Stimulated activated naive CD4-positive, alpha-beta T cell (primary cell): ENCODE measurements around the gene TMEM187.

Experiments used
- DNase-seq, 6 experiments: peaks; one replicate each; lab custom pipeline; 2025; lab: John Stamatoyannopoulos, UW

The TMEM187 gene

DNA sequence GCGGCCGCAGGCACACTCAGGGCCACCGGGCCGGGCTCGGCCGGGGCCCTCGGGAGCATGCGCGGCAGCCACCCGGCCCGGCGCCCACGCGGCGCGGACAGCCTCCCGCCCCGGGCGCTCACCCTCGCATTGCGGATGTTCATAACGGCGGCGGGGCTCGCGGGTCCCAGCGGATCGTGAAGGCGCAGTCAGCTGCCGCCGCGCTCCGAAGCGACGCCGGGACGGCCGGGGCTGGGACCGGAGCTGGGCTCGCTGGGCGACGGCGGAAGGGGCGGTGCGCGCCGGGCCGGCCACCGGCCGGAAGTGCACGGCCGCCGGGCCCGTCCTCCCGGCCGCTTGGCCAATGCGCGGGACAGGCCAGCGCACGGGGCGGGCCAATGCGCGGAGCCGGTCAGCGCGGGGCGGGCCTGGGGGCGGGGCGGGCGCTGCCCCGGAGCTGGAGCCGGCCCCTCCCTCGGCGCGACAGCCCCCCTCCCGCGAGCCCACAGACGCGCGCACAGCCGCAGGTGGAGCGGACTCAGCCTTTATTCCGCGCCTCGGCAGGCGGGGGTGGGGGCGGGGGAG, 37.7 kb upstream of the TMEM187 start, which contains the start of gene NAA10:
Gene NAA10 (minus strand): TSS at position 276 of the 564 bp plus-strand sequence. CDS start 133 bp downstream, at position 143.
- DNase-seq: peak in 5 of 6 experiments; percentile 12 to 44 (median 34)

GRCh38 chrX:153935326-153935851, 37.2 kb upstream of the TMEM187 start:
- DNase-seq: peak in 2 of 6 experiments; percentile 27 to 39

- no peak for DNase-seq
Observed at GRCh38 chrX:153937056-153937455, 35.5 kb upstream of the TMEM187 start.

DNA sequence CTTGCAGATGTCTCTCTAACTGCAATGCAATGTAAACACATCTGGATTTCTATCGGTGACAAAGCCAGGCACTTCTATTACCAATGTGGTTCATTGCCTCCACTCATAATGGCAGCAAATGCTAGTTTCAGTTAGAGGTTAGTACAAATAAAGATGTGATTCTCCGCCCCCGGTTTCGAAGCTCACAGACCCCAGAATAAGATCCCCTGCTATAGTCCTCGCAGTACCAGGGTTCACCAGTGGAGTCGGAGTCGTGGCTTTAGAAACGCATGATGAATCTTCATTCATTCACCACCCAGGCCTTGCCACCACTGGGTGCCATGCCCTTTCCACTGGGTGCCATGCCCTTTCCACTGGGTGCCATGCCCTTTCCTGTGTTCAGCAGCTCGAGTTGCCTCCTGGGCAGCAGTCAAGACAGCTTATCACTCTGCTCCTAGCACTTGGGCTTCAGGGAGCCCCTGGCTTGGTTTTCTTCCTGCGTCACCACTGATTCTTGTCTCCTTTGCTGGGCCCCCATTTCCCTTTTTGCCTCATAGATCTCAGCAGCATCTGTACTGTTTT, 34.2 kb upstream of the TMEM187 start:
- DNase-seq: no peak

DNA sequence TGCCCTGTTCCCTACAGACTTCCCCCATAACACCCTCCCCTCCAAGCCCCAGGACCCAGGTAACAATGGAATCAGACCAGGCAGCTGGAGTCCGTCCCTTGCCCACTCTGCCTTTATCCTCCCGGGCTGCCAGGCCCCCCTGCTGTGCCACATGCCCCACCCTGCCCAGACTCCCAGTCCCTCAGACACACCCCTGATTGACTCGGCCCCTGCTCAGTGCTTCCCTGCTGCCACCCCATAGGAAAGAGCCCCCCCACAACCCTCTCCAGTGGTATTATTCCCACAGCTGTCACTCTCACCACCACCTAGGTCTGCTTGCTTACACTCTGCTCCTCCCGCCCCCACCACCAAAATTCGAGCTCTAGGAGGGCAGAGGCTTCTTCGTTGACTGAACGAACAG, 33.0 kb upstream of the TMEM187 start:
- no peak for DNase-seq

GRCh38 chrX:153941336-153942252, 31.0 kb upstream of the TMEM187 start:
- DNase-seq: no peak

- DNase-seq: peak in 5 of 6 experiments; percentile 8 to 39 (median 17)
Observed at GRCh38 chrX:153944140-153944799, 28.3 kb upstream of the TMEM187 start, which contains the start of gene RENBP. Gene RENBP, minus strand, starts transcription at chrX:153944643. Its CDS starts 33 bp downstream, at chrX:153944610.

- no peak for DNase-seq
Observed at GRCh38 chrX:153944800-153945150, 27.8 kb upstream of the TMEM187 start.

GRCh38 chrX:153945956-153946943, 26.3 kb upstream of the TMEM187 start:
- DNase-seq: no peak

DNA sequence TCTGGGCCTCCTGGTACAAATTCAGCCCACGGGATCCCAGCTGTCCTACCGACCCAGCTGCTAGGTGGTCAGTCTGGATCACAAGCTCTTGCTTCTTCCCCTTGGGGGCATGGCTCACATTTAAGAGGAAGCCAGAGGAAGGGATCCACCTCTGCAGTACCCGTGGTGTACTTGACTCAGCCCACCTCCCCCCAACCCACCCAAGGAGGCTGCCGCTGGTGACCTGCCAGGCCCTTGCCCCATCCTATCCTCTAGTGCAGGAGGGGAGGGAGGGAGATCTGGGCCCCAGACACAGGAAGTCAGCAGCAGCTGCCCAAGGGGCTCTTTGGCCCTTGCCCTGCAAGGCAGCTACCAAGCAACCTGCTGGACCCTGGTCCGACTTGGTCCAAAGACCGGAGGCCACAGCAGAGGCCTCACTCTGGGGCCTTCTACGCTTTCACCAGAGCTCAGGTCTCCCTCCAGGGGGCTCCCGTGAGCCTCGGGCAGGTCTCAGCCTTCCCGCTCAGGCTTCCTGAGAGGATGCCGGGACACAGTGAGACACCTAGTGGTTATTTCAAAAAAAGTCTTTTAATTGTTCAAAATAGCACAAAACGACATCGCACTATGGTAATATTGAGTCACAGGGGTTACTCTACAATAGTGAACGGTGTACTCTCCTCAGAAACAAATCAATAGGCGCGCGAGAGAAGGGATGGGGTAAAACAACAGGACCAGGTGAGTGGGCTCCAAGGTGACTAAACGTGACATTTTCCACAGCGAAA, 25.4 kb upstream of the TMEM187 start:
- peak; percentile 63 to 81 (median 68) for DNase-seq

DNA sequence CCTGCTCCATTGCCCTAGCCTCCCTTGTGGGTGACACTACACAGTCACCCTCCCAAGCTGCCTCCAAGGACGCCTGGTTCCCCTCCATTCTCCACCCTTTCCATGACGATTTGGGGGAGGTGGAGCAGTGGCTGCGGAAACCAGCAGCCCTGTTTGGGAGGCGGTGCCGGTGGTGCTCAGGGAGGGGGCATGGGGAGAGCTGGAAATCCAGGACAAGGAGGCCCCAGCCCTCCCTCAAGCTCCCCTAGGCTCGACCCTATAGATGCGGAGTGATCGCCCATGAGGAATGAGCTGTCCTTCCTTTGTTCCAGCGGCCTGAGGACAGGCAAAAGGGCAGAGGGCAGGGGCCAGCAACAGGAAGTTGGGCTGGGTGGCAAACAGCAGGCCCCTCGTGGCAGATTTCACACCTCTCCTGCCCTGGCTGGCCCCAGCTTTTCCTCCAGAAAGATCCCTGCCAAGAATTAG, 24.5 kb upstream of the TMEM187 start:
- no peak for DNase-seq

DNA sequence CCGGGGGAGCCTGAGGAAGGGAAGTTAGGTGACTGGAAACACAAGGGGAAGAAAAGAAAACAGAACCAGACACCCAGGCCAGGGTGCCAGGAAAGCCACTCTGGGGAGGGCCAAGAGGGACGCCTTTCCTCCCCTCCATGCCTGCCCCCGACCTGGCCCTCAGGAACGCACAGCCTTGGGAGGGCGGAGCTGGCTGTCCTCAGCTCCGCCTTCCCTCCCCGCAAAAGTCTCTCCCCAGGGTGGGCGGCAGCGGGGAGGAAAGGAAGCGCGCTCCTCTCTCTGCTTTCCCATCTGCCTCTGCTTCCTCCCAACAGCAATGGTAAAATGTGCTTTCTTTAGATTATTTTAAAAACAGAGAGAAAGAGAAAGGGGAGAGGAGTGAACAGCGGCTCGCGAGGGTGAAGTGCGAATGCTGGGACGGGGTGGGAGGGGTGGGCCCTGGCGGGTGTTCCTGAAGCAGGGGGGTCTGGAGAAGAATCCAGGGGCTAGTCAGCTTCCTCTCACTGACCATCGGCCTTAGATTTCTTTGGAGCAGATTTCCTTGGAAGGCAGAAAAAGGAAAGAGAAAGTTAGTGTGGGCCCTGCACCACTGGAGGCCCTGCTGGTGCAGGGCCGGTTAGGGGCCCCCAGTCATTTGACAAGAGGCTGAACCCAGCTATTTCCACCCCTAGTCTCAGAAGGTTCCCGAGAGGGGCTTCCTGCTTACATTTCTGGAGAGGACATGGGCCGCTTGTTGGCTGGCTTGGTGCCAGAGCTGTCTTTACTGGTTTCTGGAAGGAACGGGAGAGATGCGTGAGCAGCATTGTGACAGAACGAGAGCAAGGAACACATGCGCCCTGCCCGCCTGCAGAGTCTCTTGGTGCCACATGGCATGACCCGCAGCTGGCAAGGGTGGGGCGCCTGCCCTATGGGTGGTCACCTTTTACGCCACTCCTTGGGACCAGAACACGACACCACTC, 23.4 kb upstream of the TMEM187 start:
- DNase-seq: no peak

DNA sequence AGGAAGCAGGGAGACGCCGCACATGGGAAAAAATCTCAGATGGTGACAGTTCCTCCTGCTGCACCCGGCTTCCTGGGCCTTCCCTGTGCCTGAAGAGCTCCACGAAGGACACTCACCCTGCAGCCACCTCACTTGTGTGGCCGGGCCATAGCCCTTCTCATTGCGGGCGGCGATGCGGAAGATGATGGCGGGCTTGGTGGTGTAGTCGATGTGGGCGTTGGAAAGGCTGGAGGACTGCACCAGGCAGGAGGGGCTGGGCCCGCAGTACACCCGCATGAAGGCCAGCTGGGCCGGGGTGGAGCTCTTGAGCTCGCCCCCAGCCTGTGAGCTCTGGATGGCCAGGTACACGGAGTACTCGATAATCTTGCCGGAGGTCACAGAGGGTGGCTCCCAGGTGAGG, 22.4 kb upstream of the TMEM187 start:
- DNase-seq: no peak

- DNase-seq: no peak
Observed at GRCh38 chrX:153951683-153952372, 20.7 kb upstream of the TMEM187 start.

GRCh38 chrX:153952373-153953026, 20.1 kb upstream of the TMEM187 start:
- DNase-seq: no peak

DNA sequence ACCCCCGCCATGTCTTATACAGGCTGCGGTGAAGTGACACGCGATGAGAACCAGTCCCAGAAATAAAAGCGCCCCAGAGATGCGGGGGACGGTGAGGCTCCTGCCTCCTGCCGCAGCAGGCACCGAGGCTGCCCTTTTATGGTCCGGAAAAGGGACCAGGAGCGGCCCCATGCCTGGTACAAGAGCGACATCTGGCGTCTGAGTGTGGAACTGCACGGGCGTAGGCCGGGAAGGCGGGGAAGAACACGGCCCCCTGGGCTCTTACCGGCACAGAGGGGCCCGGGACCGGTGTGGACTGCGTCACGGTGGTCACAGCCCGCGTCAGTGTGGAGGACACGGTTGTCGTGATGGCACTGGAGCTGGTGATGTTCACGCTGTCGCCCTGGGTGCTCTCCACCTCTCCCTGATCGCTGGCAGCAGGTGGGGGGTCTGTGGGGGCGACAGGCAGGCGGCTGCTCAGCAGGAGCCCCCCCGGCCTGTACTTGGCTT, 19.2 kb upstream of the TMEM187 start:
- peak; percentile 48 to 84 (median 72) for DNase-seq

DNA sequence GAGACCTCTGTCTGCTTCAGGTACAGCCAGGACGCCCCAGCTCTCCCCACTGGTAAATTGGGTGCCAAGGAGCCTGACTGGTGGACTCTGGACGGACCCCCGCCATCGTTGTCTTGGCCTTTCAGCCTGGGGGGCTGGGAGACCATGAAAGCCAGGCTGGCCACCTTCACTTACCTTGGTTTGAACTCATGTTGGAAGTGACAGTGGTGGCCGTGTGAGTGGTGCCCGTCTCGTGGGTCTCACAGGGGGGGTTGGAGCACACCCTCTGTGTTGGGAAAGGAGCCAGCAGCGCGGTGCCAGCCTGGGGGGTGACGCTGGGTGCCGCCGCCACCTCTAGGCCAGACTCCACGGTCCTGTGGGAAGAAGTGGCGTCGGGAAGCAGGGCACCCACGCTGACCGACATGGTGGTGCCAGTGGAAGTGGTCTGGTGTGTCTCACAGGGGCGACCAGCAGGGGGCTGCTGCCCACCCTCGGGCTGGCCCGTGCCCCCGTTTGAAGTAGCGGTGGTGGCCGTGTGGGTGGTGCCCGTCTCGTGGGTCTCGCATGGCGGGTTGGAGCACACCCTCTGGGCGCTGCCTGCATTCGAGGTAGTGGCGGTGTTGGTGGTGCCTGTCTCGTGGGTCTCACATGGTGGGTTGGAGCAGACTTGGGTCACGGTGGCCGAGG, 18.5 kb upstream of the TMEM187 start:
- DNase-seq: no peak
